K562 (cell line): ENCODE results near the gene LUZP1. TPM values are rescaled to one million over a fixed set of nuclear protein-coding genes. Genes with fewer than 3 reads are reported as not detected.

Source experiments
- CAMTA2 ChIP-seq: fragments of 250-450 bp; sonication (Bioruptor Pico); conservative IDR thresholded peaks from 2 replicates; pipeline ENCODE4 v1.5.1; 2022
- CTCFL ChIP-seq: IDR thresholded peaks from 2 replicates; pipeline ENCODE4 v1.6.1; 2011; ENCODE audit warnings: borderline replicate concordance, low read depth, mild to moderate bottlenecking, moderate library complexity, low read length; ENCODE audit not compliant: insufficient read depth, poor library complexity, severe bottlenecking
- GTF2F1 ChIP-seq: IDR thresholded peaks from 2 replicates; pipeline ENCODE4 v1.6.1; 2011; ENCODE audit warnings: low read depth, low read length, improper control_type of control experiment
- POLR2AphosphoS5 ChIP-seq: IDR thresholded peaks from 2 replicates; pipeline ENCODE4 v1.6.1; 2011; ENCODE audit warnings: mild to moderate bottlenecking, low read depth, low read length, moderate library complexity; ENCODE audit not compliant: control insufficient read depth, insufficient read depth
- RB1 ChIP-seq: fragments of 450-650 bp; IDR thresholded peaks from 2 replicates; pipeline ENCODE4 v1.6.1; 2017; ENCODE audit warnings: low read depth, mild to moderate bottlenecking
- TCF3 ChIP-seq: sonication (generic); formaldehyde crosslinking; IDR thresholded peaks from 2 replicates; pipeline ENCODE4 v1.4.0; 2020; ENCODE audit warnings: mild to moderate bottlenecking, missing genetic modification reagents
- ZBTB40 ChIP-seq, 2 experiments: fragments of 450-650 bp in 1 of 2; sonication (generic) in 1 of 2; formaldehyde crosslinking in 1 of 2; IDR thresholded peaks; 2 replicates each; pipeline versions ENCODE4 v1.7.1 to v1.9.0; 2016 to 2022; ENCODE audit warnings: inconsistent platforms in 1 of 2, mild to moderate bottlenecking in 1 of 2, missing genetic modification reagents in 1 of 2
- polyA plus RNA-seq, 8 experiments: library from polyadenylated mRNA; depleted of rRNA in 4 of 8; stranded (reverse) in 5 of 8; unstranded in 3 of 8; fragments of >200 nt; fragmentation: Nextera tagmentation in 2 of 8; fragmentation: Illumina TruSeq in 1 of 8; extraction: Ambion mirVana in 2 of 8; extraction: Trizol in 1 of 8; gene quantifications; 2 replicates each; pipeline versions ENCODE4 v1.2.1 to v1.2.3, GENCODE V29; 2011 to 2014; ENCODE audit warnings: inconsistent platforms in 1 of 8, missing spikeins in 1 of 8
- total RNA-seq, 7 experiments: library from RNA; depleted of rRNA in 6 of 7; stranded (reverse); fragments of >200 nt in 6 of 7; fragmentation: Illumina TruSeq in 2 of 7; extraction: Trizol in 2 of 7; gene quantifications; 2 replicates each; pipeline versions ENCODE4 v1.2.1 to v1.2.3, GENCODE V29; 2011 to 2021; ENCODE audit warnings: low replicate concordance in 1 of 7

LUZP1 gene
- total and polyA plus RNA-seq, 9 of the 15 experiments (the other 6 are each of a cell fraction or from before 2014, with no cell fraction given) = 6.5 to 19.1 (median 12.4) TPM

GRCh38 chr1:23168445-23169194 is at the start of gene LUZP1 (continued):
- TF ChIP-seq ZBTB40 (IDR thresholded peaks at IDR 0.05) = peak; percentile 71
- no peak for TF ChIP-seq ZBTB40 (CRISPR knock-in tag; IDR thresholded peaks at IDR 0.05)
- peak; percentile 96 for TF ChIP-seq POLR2AphosphoS5
- peak; percentile 45; the same call in 1 of the 2 replicates for TF ChIP-seq GTF2F1
- TF ChIP-seq RB1 = peak; percentile 86
- 0 out of 2 replicates have a peak, but pooled peaks have one; percentile 56 for TF ChIP-seq CAMTA2 (CRISPR knock-in tag)
- TF ChIP-seq TCF3 = no peak
- peak; percentile 53 for TF ChIP-seq CTCFL
